ENCODE measurements around the gene CCNT2. TPM values are rescaled to one million over a fixed set of nuclear protein-coding genes. Genes with fewer than 3 reads are reported as not detected.

Gene CCNT2
- total and polyA plus RNA-seq, 4 donors, result 6.0 to 33.0 (median 14.9) TPM

GRCh38 chr2:134980639-134981038, 62.0 kb downstream of the CCNT2 start:
- no peaks in the 10 kb centered on the region for H3K4me1 ChIP-seq (ENCODE audit: control insufficient read depth in 4 of 4, insufficient read depth in 4 of 4, low read length in 3 of 4)
- TF ChIP-seq CTCF (IDR thresholded peaks at IDR 0.05; ENCODE audit: low read depth, low read length, missing input control), result no peak
- no peak for TF ChIP-seq HNF4A (conservative IDR thresholded peaks at IDR 0.05)
- TF ChIP-seq JUND (IDR thresholded peaks at IDR 0.05), result no peak
- TF ChIP-seq MAX (IDR thresholded peaks at IDR 0.05), result no peak
- no peak for TF ChIP-seq YY1 (IDR thresholded peaks at IDR 0.05)
- TF ChIP-seq RXRA (IDR thresholded peaks at IDR 0.05), result no peak
- no peak for TF ChIP-seq RAD21 (IDR thresholded peaks at IDR 0.05)
- TF ChIP-seq ATF3 (IDR thresholded peaks at IDR 0.05), result no peak
- H3K9ac ChIP-seq (ENCODE audit: low read depth in 1 of 2, low read length in 2 of 2), result no peak overlapping the region
- WGBS, result 96% methylated on average over 7 of the region's 7 CpGs
- no peaks in the 10 kb centered on the region for H3K27me3 ChIP-seq (ENCODE audit: control insufficient read depth in 4 of 4, insufficient read depth in 4 of 4, low read length in 3 of 4)
- no peaks in the 10 kb centered on the region for H3K9me3 ChIP-seq (ENCODE audit: control insufficient read depth in 4 of 4, low read length in 3 of 4)
- DNase-seq (ENCODE audit: low spot score), result no peak
- H3K27ac ChIP-seq (ENCODE audit: low read depth in 1 of 2, low read length in 2 of 2), result no peak overlapping the region
- no peak overlapping the region for H3K4me3 ChIP-seq (ENCODE audit: low read depth in 1 of 3, low read length in 3 of 3)
- no peaks in the 10 kb centered on the region for H3K36me3 ChIP-seq (ENCODE audit: control insufficient read depth in 4 of 4, insufficient read depth in 3 of 4, low read depth in 1 of 4, low read length in 3 of 4)

GRCh38 chr2:134982603-134983002, 64.0 kb downstream of the CCNT2 start:
- Histone ChIP-seq H3K9ac (ENCODE audit: low read depth in 1 of 2, low read length in 2 of 2) (no peak overlapping the region), H3K4me1 (ENCODE audit: control insufficient read depth in 4 of 4, insufficient read depth in 4 of 4, low read length in 3 of 4) (no peaks in the 10 kb centered on the region), H3K9me3 (ENCODE audit: control insufficient read depth in 4 of 4, low read length in 3 of 4) (no peaks in the 10 kb centered on the region), H3K4me3 (ENCODE audit: low read depth in 1 of 3, low read length in 3 of 3) (no peak overlapping the region), H3K36me3 (ENCODE audit: control insufficient read depth in 4 of 4, insufficient read depth in 3 of 4, low read depth in 1 of 4, low read length in 3 of 4) (no peaks in the 10 kb centered on the region), H3K27me3 (ENCODE audit: control insufficient read depth in 4 of 4, insufficient read depth in 4 of 4, low read length in 3 of 4) (no peaks in the 10 kb centered on the region), H3K27ac (ENCODE audit: low read depth in 1 of 2, low read length in 2 of 2) (no peak overlapping the region)
- no peak for TF ChIP-seq CTCF (IDR thresholded peaks at IDR 0.05; ENCODE audit: low read depth, low read length, missing input control)
- no peak for TF ChIP-seq REST (IDR thresholded peaks at IDR 0.05)
- no peak for TF ChIP-seq EGR1 (IDR thresholded peaks at IDR 0.05; ENCODE audit: low read depth in 2 of 2)
- no peak for TF ChIP-seq ZBTB33 (IDR thresholded peaks at IDR 0.05)
- TF ChIP-seq TAF1 (conservative IDR thresholded peaks at IDR 0.05), result no peak
- no peak for TF ChIP-seq RAD21 (IDR thresholded peaks at IDR 0.05)
- no peak for TF ChIP-seq MAX (IDR thresholded peaks at IDR 0.05)
- no peak for TF ChIP-seq HNF4A (conservative IDR thresholded peaks at IDR 0.05)
- TF ChIP-seq SP1 (IDR thresholded peaks at IDR 0.05), result no peak
- TF ChIP-seq ATF3 (IDR thresholded peaks at IDR 0.05), result no peak
- no peak for TF ChIP-seq HNF4G (IDR thresholded peaks at IDR 0.05)
- no peak for TF ChIP-seq YY1 (IDR thresholded peaks at IDR 0.05)
- no peak for TF ChIP-seq RXRA (IDR thresholded peaks at IDR 0.05)
- TF ChIP-seq FOXA1 (IDR thresholded peaks at IDR 0.05), result no peak
- no peak for TF ChIP-seq JUND (IDR thresholded peaks at IDR 0.05)
- TF ChIP-seq FOXA2 (IDR thresholded peaks at IDR 0.05), result no peak
- TF ChIP-seq NR2F2 (IDR thresholded peaks at IDR 0.05), result no peak
- TF ChIP-seq GABPA (IDR thresholded peaks at IDR 0.05 in 1 of 2, conservative IDR thresholded peaks at IDR 0.05 in 1 of 2), result no peak
- DNase-seq (ENCODE audit: low spot score), result no peak
- 80% methylated on average over 1 of the region's 1 CpG for WGBS

Measured in liver (tissue), 9 donors.